Measurements from ENCODE around the gene BACH2. TPM values are rescaled to one million over a fixed set of nuclear protein-coding genes. Genes with fewer than 3 reads are reported as not detected.

Gene BACH2
- total and polyA plus RNA-seq, 2 of the 4 experiments (the other 2 are of a cell fraction), result 1.3 to 1.4 TPM

DNA sequence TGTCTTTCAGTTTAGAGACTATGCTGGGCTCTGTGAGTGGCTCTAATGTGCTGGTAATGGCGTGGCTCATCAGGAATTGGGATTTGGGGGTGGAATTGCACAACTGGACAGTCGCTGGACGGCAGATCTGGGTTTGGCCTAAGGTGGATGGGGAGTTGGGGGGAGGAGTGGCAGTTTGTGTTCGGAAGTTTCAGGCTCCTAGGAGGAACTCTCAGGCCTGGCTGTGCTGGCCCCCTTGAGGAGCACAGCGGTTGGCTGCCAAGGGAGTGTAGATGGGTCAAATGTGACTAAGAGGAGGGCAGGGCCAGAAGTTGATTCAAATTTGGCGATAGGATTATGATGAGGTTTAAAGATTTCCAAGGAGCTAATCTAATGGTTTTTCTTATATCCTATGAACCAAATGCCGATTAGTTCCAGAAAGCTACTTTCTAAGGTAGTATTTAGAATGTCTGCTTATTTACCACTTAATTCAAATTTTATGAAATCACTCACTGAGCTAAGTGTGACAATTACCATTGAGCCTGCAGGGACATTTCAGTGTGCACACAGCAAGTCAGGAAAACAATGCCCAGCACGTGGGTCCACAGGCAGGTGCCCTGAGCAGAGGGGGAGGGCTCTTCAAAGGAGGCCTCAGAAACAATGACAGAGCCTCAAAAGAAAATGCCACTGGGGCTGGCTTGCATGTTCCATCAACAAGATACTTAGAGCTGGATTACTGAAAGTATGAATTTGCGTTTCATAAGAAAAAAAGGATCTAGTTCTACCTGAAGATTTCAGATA, 291.4 kb downstream of the BACH2 start:
- no peak overlapping the region for H3K14ac ChIP-seq (replicated peaks; ENCODE audit: low read depth, low read length)
- H3K4me1 ChIP-seq (ENCODE audit: control insufficient read depth, insufficient read depth, low read length), result peaks cover 11% of the 10 kb centered on the region
- H2BK15ac ChIP-seq (ENCODE audit: low read depth, low read length), result no peak overlapping the region
- 91% methylated on average over 4 of the region's 9 CpGs; no CpG with 5 or more reads in 1 of the 2 experiments for WGBS, 2 experiments (ENCODE audit: extremely low coverage in 2 of 2, insufficient read length in 1 of 2)
- in situ Hi-C loops (cut with MboI; ENCODE audit: low sequenced_read_pairs) (no loop called here), dilution Hi-C loops (cut with HindIII; ENCODE audit: low sequenced_read_pairs, unreplicated experiment) (no loop called here), intact Hi-C loops (cut with micrococcal nuclease) (no loop called here)
- no peaks in the 10 kb centered on the region for H4K20me1 ChIP-seq (ENCODE audit: insufficient read depth, low read length)
- no peaks in the 10 kb centered on the region for H3K27me3 ChIP-seq (ENCODE audit: control insufficient read depth, insufficient read depth, low read length)
- BruUV-seq (replicated peaks), result no TSS peak
- no peak overlapping the region for H3K56ac ChIP-seq (ENCODE audit: extremely low read depth, insufficient read depth, low read length)
- no peak overlapping the region for H2BK20ac ChIP-seq (ENCODE audit: low read depth, low read length)
- no peaks in the 10 kb centered on the region for H3K79me1 ChIP-seq (ENCODE audit: low read depth in 1 of 2, low read length in 2 of 2)
- no peak overlapping the region for H3K4ac ChIP-seq (ENCODE audit: low read depth, low read length)
- no peak overlapping the region for H4K8ac ChIP-seq (ENCODE audit: low read depth in 2 of 2, low read length in 2 of 2)
- H4K5ac ChIP-seq (ENCODE audit: low read depth, low read length), result no peak overlapping the region
- DNase-seq (no peak), ATAC-seq (ENCODE audit: low read depth) (no peak)
- no peak overlapping the region for H3K9ac ChIP-seq (ENCODE audit: low read depth, low read length)
- H3K9me1 ChIP-seq (ENCODE audit: insufficient read depth, low read length), result peaks cover 11% of the 10 kb centered on the region
- H2AK9ac ChIP-seq (replicated peaks; ENCODE audit: low read depth, low read length, poor library complexity), result no peak overlapping the region
- H2BK120ac ChIP-seq (ENCODE audit: low read depth, low read length), result no peak overlapping the region
- no peaks in the 10 kb centered on the region for H3K9me3 ChIP-seq (ENCODE audit: control insufficient read depth, insufficient read depth, low read length)
- H2AFZ ChIP-seq (replicated peaks; ENCODE audit: low read length, poor library complexity), result no peak overlapping the region
- no peak overlapping the region for H3K27ac ChIP-seq (ENCODE audit: insufficient read depth, low read length)
- TF ChIP-seq POLR2A (IDR thresholded peaks at IDR 0.05; ENCODE audit: low read depth, low read length) (no peak), RCOR1 (IDR thresholded peaks at IDR 0.05; ENCODE audit: insufficient replicate concordance, low read length) (no peak)
- H2BK5ac ChIP-seq (ENCODE audit: low read depth, low read length, poor library complexity, severe bottlenecking), result no peak overlapping the region
- H3K36me3 ChIP-seq (ENCODE audit: control insufficient read depth, insufficient read depth, low read length), result no peaks in the 10 kb centered on the region
- H2AK5ac ChIP-seq (ENCODE audit: low read depth, low read length), result no peak overlapping the region
- CTCF ChIA-PET, result no interaction called here
- no peak overlapping the region for H3K18ac ChIP-seq (ENCODE audit: low read depth, low read length)
- no peak overlapping the region for H3K4me2 ChIP-seq (ENCODE audit: low read depth, low read length)
- no peak overlapping the region for H4K91ac ChIP-seq (ENCODE audit: insufficient read depth, low read depth, low read length)
- H3K4me3 ChIP-seq (ENCODE audit: insufficient read depth, low read depth, low read length), result no peak overlapping the region
- H3K23ac ChIP-seq (ENCODE audit: low read depth, low read length), result no peak overlapping the region
- POLR2A ChIA-PET (ENCODE audit: unreplicated experiment), result no interaction called here
